ENCODE results near the gene LTA4H.

The LTA4H gene

GRCh38 chr12:95996034-95996658 lies 39.2 kb downstream of the LTA4H start, which contains the start of gene HAL:
TSS of gene HAL (minus strand) at chr12:95996344. CDS start at chr12:95995910, 434 bp downstream.
- TF ChIP-seq ISL1 (CRISPR knock-in tag; IDR thresholded peaks at IDR 0.05) (no peak), BACH2 (CRISPR knock-in tag; IDR thresholded peaks at IDR 0.05; ENCODE audit: borderline replicate concordance) (no peak), PPARA (CRISPR knock-in tag; IDR thresholded peaks at IDR 0.05; ENCODE audit: borderline replicate concordance) (no peak), ZFP3 (CRISPR knock-in tag; IDR thresholded peaks at IDR 0.05) (no peak), CSDC2 (CRISPR knock-in tag; IDR thresholded peaks at IDR 0.05) (no peak), ARNTL (CRISPR knock-in tag; IDR thresholded peaks at IDR 0.05; ENCODE audit: borderline replicate concordance, low read depth) (no peak), PATZ1 (CRISPR knock-in tag; IDR thresholded peaks at IDR 0.05; ENCODE audit: borderline replicate concordance) (no peak), OSR1 (CRISPR knock-in tag; IDR thresholded peaks at IDR 0.05) (no peak), CSRNP3 (CRISPR knock-in tag; IDR thresholded peaks at IDR 0.05) (no peak)
- ATAC-seq: no peak

GRCh38 chr12:95995238-95996031 lies 40.0 kb downstream of the LTA4H start:
- no peak for ATAC-seq
- TF ChIP-seq CREB5 (CRISPR knock-in tag; IDR thresholded peaks at IDR 0.05; ENCODE audit: low read depth) (no peak), POU6F1 (CRISPR knock-in tag; IDR thresholded peaks at IDR 0.05; ENCODE audit: borderline replicate concordance, low read depth) (no peak), ESRRG (CRISPR knock-in tag; IDR thresholded peaks at IDR 0.05) (no peak), PPARA (CRISPR knock-in tag; IDR thresholded peaks at IDR 0.05; ENCODE audit: borderline replicate concordance) (no peak), BACH2 (CRISPR knock-in tag; IDR thresholded peaks at IDR 0.05; ENCODE audit: borderline replicate concordance) (no peak), GLIS3 (CRISPR knock-in tag; IDR thresholded peaks at IDR 0.05) (no peak), CSDC2 (CRISPR knock-in tag; IDR thresholded peaks at IDR 0.05) (no peak), ZNF70 (CRISPR knock-in tag; IDR thresholded peaks at IDR 0.05) (no peak), ZNF8 (CRISPR knock-in tag; IDR thresholded peaks at IDR 0.05) (no peak), ZFP3 (CRISPR knock-in tag; IDR thresholded peaks at IDR 0.05) (no peak), ZNF565 (CRISPR knock-in tag; conservative IDR thresholded peaks at IDR 0.05; ENCODE audit: low read depth) (no peak), TOX (CRISPR knock-in tag; IDR thresholded peaks at IDR 0.05; ENCODE audit: borderline replicate concordance) (no peak), TSHZ2 (CRISPR knock-in tag; IDR thresholded peaks at IDR 0.05) (no peak), OSR1 (CRISPR knock-in tag; IDR thresholded peaks at IDR 0.05) (no peak)

- ATAC-seq: no peak
- TF ChIP-seq ZNF70 (CRISPR knock-in tag; IDR thresholded peaks at IDR 0.05): no peak
- no peak for TF ChIP-seq TOX (CRISPR knock-in tag; IDR thresholded peaks at IDR 0.05; ENCODE audit: borderline replicate concordance)
- no peak for TF ChIP-seq ZFP3 (CRISPR knock-in tag; IDR thresholded peaks at IDR 0.05)
- no peak for TF ChIP-seq RARB (CRISPR knock-in tag; IDR thresholded peaks at IDR 0.05)
- TF ChIP-seq TCF4 (CRISPR knock-in tag; IDR thresholded peaks at IDR 0.05; ENCODE audit: borderline replicate concordance): no peak
- TF ChIP-seq TSHZ2 (CRISPR knock-in tag; IDR thresholded peaks at IDR 0.05): no peak
Measured at GRCh38 chr12:95994476-95994875, 40.9 kb downstream of the LTA4H start.
